ENCODE measurements around the gene SH3GL3.

GRCh38 chr15:83457149-83457548, 10.0 kb downstream of the SH3GL3 start:
- TF ChIP-seq CTCF (IDR thresholded peaks at IDR 0.05; ENCODE audit: low read length) (no peak), EZH2 (IDR thresholded peaks at IDR 0.05; ENCODE audit: borderline replicate concordance, low read length) (no peak)
